Activated T-cell treated with anti-CD3 and anti-CD28 coated beads for 48 hours (primary cell): ENCODE results near the gene PIGU.
"Not testable (repeated sequence)": the region's sequence is repeated elsewhere in the genome, so short reads cannot be mapped to it uniquely, and the experiment has no call there.

Experiments used
- DNase-seq: peaks from one replicate; pipeline ENCODE4 v3.0.0-alpha.2; 2020; ENCODE audit warnings: low read depth

PIGU gene

DNA sequence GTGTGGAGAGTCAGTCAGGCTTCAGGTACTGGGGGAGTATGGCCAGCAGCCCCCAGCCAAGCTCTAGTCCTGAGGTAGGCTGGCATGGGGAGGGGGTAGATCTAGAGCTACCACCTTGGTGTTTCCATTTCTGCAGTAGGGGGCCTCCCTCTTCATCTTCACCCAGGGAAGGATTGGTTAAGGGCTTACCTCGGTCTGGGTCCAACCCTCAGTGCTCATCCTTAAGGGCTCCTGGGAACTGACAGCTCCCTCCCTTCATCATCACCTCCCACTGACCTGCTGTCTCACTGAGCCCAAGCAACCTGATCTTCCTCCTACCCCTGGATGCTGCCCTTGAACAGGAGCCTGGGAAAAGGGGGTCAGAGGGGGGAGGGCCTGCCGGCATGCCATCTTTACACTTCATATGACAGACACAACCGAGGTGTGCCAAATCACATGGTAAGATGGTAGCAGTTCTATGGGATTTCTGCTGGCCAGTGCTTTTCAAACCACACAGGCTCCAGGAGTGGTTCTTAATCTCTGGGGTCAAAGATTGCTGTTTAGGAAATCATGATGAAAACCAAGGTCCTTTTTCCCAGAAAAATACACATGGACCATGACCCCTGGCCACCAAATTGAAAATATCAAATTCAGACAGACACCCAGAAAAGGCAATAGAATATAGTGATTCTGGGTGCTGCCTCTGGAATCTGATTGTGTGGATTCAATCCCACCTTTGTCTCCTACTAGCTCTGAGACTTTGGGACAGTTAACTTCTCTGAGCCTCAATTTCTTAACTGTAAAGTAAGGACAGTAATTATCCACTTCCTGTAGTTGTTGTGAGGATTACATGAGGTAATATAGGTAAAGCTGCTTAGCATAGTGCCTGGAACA is 30.3 kb upstream of the PIGU start:
- DNase-seq, result no peak

DNA sequence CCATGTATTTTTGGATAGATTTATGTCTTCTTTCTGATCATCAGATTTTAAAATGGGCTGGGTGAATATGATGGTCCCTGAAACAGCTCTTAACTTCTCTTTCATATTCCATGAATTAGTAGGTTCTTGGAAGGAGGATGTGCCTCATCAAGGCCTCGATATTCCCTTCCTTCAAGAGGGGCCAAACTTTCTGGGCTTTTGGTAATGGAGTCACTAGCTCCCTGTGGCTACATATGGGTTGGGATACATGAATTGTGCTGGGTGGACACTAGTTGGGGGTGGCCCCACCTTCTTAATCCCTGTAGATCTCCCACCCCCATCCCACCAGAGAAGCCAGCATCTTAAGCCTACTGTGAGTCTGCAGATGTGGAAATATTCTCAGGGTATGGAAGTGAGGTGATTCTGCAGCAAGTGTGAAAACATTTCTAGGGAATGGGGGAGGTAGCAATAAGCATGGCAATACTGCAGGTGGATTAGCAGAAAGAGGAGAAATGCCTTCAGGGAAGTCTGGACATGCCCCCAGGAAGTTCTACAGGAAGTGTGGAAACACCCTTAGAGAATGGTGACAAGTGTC is 29.5 kb upstream of the PIGU start:
- no peak for DNase-seq

DNA sequence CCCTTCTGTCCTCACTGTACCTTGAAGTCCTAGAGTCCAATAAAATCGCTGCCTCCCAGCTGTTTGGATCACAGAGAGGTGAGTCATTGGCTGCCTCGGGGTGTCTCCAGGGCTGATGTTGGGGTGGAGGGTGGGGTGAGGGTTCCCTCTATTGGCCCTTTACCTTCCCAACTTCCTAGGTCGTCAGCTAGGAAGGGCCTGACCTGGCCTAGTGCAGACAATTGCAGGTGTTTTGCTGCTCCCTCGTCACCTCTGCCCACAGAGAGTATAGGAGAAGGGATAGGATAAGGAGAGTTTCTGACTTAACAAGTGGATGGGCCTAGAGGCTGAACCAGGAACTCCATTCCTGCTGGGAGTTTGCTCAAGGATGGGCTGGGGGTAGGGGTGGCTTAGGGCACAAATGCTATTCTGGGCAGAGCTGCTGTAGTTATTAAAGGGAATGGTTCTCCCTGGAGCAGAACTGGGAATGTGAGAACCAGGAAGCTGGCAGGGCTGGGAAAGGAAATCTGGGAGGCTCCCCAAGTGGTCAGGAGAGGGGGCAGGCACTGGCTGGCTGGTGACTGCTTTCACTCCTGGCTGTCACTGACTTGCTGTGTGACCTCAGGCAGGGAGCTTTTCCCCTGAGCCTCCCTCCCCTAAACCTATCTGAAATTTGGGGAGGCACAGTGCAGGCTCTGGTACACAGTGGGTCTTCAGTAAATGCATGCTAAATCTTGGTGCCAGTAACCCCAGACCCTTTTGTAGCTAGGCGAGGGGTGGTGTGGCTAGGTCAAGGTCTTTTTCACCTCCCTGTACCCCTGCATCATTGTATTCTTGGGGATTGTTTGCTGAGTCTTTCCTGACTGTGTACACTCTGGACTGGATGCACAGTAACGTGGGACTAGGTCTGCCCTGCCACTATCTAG is 28.8 kb upstream of the PIGU start:
- DNase-seq, result no peak

GRCh38 chr20:34705008-34705396 is 28.1 kb upstream of the PIGU start:
- DNase-seq, result no peak

GRCh38 chr20:34704177-34705007 is 27.5 kb upstream of the PIGU start, which contains the start of gene TP53INP2:
TP53INP2 (plus strand) TSS chr20:34704344; CDS start chr20:34708740, 4,396 bp downstream.
- peak; percentile 74 for DNase-seq

GRCh38 chr20:34703424-34704176 is 26.7 kb upstream of the PIGU start:
- no peak for DNase-seq

- no peak for DNase-seq
These were observed 26.1 kb upstream of the PIGU start for GRCh38 chr20:34703061-34703423.

GRCh38 chr20:34701405-34702085 is 24.7 kb upstream of the PIGU start:
- DNase-seq, result no peak

DNA sequence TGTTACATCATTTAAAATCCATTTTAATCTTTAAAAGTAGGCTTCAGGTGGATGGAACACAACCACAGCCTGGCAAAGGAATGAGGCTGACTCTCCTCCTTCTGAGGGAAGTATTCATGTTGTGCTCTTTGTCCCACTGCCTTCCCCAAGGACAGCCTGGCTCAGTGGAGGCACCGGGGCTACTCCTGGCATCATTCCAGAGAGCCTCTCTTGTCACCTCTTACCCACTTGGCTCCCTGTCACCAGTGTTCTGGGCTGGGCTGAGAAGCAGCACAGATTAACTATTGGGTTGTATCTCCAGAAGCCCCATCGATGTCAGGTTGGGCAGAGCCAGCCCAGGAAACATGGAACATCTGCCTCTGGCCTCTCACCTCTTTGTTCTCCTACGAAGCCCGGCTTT is 16.5 kb upstream of the PIGU start:
- DNase-seq, result no peak

DNA sequence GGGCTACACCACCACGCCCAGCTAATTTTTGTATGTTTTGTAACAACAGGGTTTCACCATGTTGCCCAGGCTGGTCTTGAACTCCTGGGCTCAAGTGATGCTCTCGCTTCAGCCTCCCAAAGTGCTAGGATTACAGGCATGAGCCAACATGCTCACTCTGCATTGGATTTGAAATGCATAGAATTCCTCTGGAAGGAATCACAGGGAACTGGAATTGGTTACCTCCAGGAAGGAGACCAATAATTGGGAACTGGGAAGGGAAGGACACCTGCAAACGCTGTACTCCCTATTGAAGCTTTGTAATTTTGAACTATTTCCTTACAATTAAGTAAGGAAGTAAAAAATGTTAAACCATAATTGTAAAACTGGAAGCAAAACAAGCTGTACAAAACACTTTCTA is 14.9 kb upstream of the PIGU start:
- DNase-seq, result no peak

DNA sequence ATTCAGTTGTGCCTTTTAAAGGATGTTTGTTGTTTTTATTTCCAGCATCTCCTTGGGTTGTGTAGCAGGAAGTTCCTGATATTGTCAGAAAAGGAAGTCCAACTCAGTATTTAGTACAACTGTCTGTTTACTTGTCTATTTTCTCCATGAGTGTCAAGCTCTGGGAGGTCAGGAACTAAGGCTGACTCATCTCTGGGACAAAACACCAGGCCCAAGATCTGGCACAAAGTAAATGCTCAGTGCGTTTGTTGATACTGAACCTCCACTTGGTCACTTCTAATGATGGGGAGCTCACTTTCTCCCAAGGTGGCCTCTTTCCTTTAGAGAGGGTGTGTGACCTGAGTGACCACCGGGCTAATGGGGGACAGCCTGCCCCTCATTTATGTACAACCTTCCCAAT is 12.6 kb upstream of the PIGU start:
- no peak for DNase-seq

- no peak for DNase-seq
These were observed 6.8 kb upstream of the PIGU start for GRCh38 chr20:34683667-34684066.

- DNase-seq, result no peak
These were observed 3.8 kb upstream of the PIGU start for GRCh38 chr20:34680586-34681175.

- no peak for DNase-seq
These were observed 775 bp downstream of the PIGU start for GRCh38 chr20:34675993-34676641.

DNA sequence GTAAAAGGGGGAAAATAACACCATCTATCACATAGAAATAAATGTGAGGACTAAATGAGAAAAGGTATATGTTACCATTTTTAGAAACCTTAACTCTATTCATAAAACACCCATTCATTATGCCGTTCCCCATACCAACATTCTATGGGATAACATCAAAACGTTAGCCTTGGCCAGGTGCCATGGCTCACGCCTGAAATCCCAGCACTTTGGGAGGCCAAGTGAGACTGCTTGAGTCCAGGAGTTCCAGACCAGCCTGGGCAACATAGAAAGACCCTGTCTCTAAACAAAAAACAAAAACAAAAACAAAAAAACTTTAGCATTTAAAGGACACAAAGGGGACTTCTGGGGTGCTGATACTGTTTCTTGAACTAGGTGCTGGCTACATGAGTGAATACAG is 1.3 kb downstream of the PIGU start:
- DNase-seq, result no peak

DNA sequence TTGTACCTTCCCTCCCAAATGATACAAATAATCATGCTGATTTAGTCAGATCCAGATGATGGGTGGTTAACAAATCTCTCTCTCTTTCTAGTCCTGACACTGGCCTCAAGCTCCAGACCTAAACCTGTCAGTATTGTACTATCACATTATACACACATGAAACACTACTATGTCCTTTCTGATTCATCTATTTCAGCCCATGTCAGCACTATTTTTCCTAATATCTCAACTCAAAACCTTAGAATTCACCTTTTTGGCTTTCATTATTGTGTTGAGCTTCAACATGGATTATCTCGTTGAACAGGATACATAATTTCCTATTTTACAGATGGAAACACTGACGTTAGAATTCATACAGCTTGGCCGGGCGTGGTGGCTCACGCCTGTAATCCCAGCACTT is 3.5 kb downstream of the PIGU start:
- DNase-seq, result no peak

- no peak for DNase-seq
These were observed 7.8 kb downstream of the PIGU start for GRCh38 chr20:34669094-34669493.

DNA sequence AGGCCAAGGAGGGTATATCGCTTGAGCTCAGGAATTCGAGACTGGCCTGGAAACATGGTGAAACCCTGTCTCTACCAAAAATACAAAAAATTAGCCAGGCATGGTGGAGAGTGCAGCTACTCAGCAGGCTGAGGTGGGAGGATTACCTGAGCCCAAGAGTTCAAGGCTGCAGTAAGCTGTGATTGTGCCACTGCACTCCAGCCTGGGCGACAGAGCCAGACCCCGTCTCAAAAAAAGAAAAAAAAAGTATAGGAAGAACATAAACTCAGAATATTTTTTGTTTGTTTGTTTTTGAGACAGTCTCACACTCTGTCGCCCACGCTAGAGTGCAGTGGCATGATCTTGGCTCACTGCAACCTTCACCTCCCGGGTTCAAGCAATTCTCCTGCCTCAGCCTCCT is 12.1 kb downstream of the PIGU start:
- DNase-seq, result not testable (repeated sequence)

DNA sequence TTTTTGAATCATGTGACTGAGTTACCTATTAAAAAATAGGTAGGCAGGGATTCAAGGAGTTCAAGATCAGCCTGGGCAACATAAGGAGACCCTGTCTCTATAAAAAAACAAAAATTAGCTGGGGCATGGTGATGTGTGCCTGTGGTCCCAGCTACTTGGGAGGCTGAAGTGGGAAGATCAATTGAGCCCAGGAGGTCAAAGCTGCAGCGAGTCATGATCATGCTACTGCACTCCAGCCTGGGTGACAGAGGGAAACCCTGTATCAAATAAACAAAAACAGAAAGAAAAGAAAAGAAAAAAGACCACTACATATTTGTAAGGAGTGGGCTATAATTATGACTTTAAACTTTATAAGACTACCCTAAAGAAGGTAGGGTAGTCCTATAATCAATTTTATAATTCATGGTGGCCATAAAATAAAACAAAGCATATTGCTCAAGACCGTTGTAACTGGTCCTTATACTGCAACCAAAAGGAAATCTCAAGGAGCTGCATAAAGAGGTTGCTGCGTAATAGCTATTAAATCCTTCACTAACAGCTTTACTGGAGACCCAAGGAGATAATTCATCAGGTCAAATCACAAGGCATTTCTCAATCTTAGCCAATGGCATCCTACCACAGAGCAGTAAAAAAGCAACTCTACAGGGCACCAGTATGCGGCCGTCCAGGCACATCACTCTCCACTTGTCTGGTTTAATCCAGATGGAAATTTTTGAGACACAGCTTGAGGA is 13.5 kb downstream of the PIGU start:
- DNase-seq, result no peak
